HG02610 (cell line): ENCODE data around the gene SH3YL1.

Experiments
- ATAC-seq: cut with Tn5 transposase; IDR thresholded peaks from one replicate; pipeline ENCODE4 v1.9.1; 2021; ENCODE audit warnings: mild to moderate bottlenecking, moderate library complexity; ENCODE audit not compliant: unreplicated experiment

Gene SH3YL1

GRCh38 chr2:282371-283263, 18.8 kb upstream of the SH3YL1 start:
- no peak for ATAC-seq

- ATAC-seq: no peak
Measured at GRCh38 chr2:281381-281780, 17.5 kb upstream of the SH3YL1 start.

GRCh38 chr2:280650-281110, 16.8 kb upstream of the SH3YL1 start:
- ATAC-seq: no peak

- no peak for ATAC-seq
Measured at GRCh38 chr2:279956-280649, 16.3 kb upstream of the SH3YL1 start.

- no peak for ATAC-seq
Measured at GRCh38 chr2:279366-279765, 15.5 kb upstream of the SH3YL1 start.

GRCh38 chr2:278927-279320, 15.1 kb upstream of the SH3YL1 start:
- no peak for ATAC-seq

- no peak for ATAC-seq
Measured at GRCh38 chr2:278312-278926, 14.6 kb upstream of the SH3YL1 start.

- peak; percentile 94 for ATAC-seq
Measured at GRCh38 chr2:275466-275865, 11.6 kb upstream of the SH3YL1 start.

- no peak for ATAC-seq
Measured at GRCh38 chr2:274503-274902, 10.7 kb upstream of the SH3YL1 start.

GRCh38 chr2:273333-273732, 9.5 kb upstream of the SH3YL1 start:
- no peak for ATAC-seq

- no peak for ATAC-seq
Measured at GRCh38 chr2:271917-272316, 8.1 kb upstream of the SH3YL1 start.

GRCh38 chr2:270861-271260, 7.0 kb upstream of the SH3YL1 start:
- ATAC-seq: no peak

- no peak for ATAC-seq
Measured at GRCh38 chr2:269356-270030, 5.7 kb upstream of the SH3YL1 start.

GRCh38 chr2:268323-268722, 4.5 kb upstream of the SH3YL1 start:
- no peak for ATAC-seq

- peak; percentile 86 for ATAC-seq
Measured at GRCh38 chr2:264493-265468, 949 bp upstream of the SH3YL1 start, which contains the start of gene ACP1. Gene ACP1 (plus strand): TSS chr2:264947. CDS start chr2:264965, 18 bp downstream.

- no peak for ATAC-seq
Measured at GRCh38 chr2:263022-263738, 652 bp downstream of the SH3YL1 start.

GRCh38 chr2:262117-262516, 1.7 kb downstream of the SH3YL1 start:
- no peak for ATAC-seq

GRCh38 chr2:260507-261161, 3.2 kb downstream of the SH3YL1 start:
- ATAC-seq: no peak
